SH-SY5Y (cell line): ENCODE data around the gene MTIF2.

ENCODE experiments used
- GATA2 ChIP-seq: IDR thresholded peaks from 2 replicates; pipeline ENCODE4 v1.6.1; 2011; ENCODE audit warnings: mild to moderate bottlenecking, low read depth, low read length
- GATA3 ChIP-seq: IDR thresholded peaks from 2 replicates; pipeline ENCODE4 v1.6.1; 2011; ENCODE audit warnings: low read depth, mild to moderate bottlenecking, low read length, moderate library complexity

DNA sequence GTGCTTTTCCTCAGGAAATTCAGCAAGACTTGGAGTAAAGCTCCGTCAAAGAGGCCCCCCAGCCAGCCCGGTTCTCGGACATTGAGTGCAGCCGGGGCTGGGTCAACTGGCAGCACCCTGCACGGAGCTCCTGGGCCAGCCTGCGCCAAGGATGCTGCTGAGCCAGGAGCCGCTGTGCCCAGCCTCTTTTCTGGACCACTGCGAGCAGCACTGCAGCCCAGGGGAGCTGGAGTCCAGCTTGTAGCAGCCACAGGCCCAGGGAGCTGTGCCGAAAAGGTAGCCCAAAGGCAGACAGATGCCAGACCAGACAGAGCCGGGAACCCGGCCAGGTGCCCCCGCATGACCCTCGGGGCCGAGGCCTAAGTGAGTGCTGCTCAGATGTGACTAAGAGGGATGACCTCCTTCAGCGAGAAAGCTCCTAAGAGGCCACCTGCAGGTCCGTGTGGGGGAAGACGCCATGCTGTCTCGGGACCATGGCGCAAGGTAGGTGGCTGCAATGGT lies 44.2 kb downstream of the MTIF2 start:
- TF ChIP-seq GATA2 = no peak
- no peak for TF ChIP-seq GATA3
